Measurements from ENCODE around the gene BORCS5. TPM values are rescaled to one million over a fixed set of nuclear protein-coding genes. Genes with fewer than 3 reads are reported as not detected.
"Not testable (repeated sequence)": the region's sequence is repeated elsewhere in the genome, so short reads cannot be mapped to it uniquely, and the experiment has no call there.

Gene BORCS5
- total RNA-seq, 1 experiment from 2014 or later = 8.1 TPM

- no peak for DNase-seq (ENCODE audit: low spot score)
Observed at GRCh38 chr12:12461923-12462315, 105.0 kb downstream of the BORCS5 start.

- no peak for DNase-seq (ENCODE audit: low spot score)
Observed at GRCh38 chr12:12465522-12465921, 108.6 kb downstream of the BORCS5 start.

- DNase-seq (ENCODE audit: low spot score) = no peak
Observed at GRCh38 chr12:12466157-12466556, 109.3 kb downstream of the BORCS5 start.

- DNase-seq (ENCODE audit: low spot score) = no peak
Observed at GRCh38 chr12:12467264-12467663, 110.4 kb downstream of the BORCS5 start.

- no peak for DNase-seq (ENCODE audit: low spot score)
Observed at GRCh38 chr12:12467688-12468261, 110.9 kb downstream of the BORCS5 start.

GRCh38 chr12:12468575-12468974, 111.7 kb downstream of the BORCS5 start:
- no peak for DNase-seq (ENCODE audit: low spot score)

GRCh38 chr12:12469386-12469785, 112.5 kb downstream of the BORCS5 start:
- DNase-seq (ENCODE audit: low spot score) = no peak

GRCh38 chr12:12470751-12471306, 114.0 kb downstream of the BORCS5 start:
- no peak for DNase-seq (ENCODE audit: low spot score)

- not testable (repeated sequence) for DNase-seq (ENCODE audit: low spot score)
Observed at GRCh38 chr12:12471982-12472961, 115.4 kb downstream of the BORCS5 start.

GRCh38 chr12:12473223-12473622, 116.3 kb downstream of the BORCS5 start:
- DNase-seq (ENCODE audit: low spot score) = no peak

GRCh38 chr12:12474471-12474928, 117.6 kb downstream of the BORCS5 start:
- no peak for DNase-seq (ENCODE audit: low spot score)

- no peak for DNase-seq (ENCODE audit: low spot score)
Observed at GRCh38 chr12:12474931-12475795, 118.3 kb downstream of the BORCS5 start.

GRCh38 chr12:12476857-12477531, 120.1 kb downstream of the BORCS5 start:
- no peak for DNase-seq (ENCODE audit: low spot score)

- DNase-seq (ENCODE audit: low spot score) = no peak
Observed at GRCh38 chr12:12477532-12477890, 120.6 kb downstream of the BORCS5 start.

- DNase-seq (ENCODE audit: low spot score) = no peak
Observed at GRCh38 chr12:12480074-12480473, 123.2 kb downstream of the BORCS5 start.

GRCh38 chr12:12481631-12482030, 124.8 kb downstream of the BORCS5 start:
- no peak for DNase-seq (ENCODE audit: low spot score)

- no peak for DNase-seq (ENCODE audit: low spot score)
Observed at GRCh38 chr12:12482150-12482761, 125.4 kb downstream of the BORCS5 start.

GRCh38 chr12:12482959-12483358, 126.1 kb downstream of the BORCS5 start:
- no peak for DNase-seq (ENCODE audit: low spot score)

- no peak for DNase-seq (ENCODE audit: low spot score)
Observed at GRCh38 chr12:12483438-12483837, 126.6 kb downstream of the BORCS5 start.

- DNase-seq (ENCODE audit: low spot score) = no peak
Observed at GRCh38 chr12:12486661-12487240, 129.9 kb downstream of the BORCS5 start.
